SIG-M5 treated with dmso at 0.1 percent for 504 hours (cell line): ENCODE measurements around the gene LSM3.
"Not testable (repeated sequence)": the region's sequence is repeated elsewhere in the genome, so short reads cannot be mapped to it uniquely, and the experiment has no call there.

Experiments
- DNase-seq: peaks from one replicate; lab custom pipeline; 2025; ENCODE audit not compliant: unreplicated experiment; lab: John Stamatoyannopoulos, UW

Gene LSM3

DNA sequence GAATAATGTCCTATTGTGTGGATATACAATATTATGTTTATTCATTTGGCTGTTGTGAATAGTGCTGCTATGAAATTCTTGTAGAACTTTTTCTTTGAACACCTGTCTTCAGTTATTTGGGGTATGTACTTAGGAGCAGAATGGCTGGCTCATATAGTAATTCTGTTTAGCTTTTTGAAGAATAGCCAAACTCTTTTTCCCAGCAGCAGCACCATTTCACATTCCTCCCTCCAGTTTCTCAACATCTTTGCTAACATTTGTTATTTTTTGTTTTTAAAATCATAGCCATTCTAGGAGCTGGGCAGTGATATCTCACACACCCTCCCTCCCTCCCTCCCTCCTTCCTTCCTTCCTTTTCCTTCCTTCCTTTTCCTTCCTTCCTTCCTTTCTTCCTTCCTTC is 39.7 kb downstream of the LSM3 start:
- DNase-seq, result no peak

DNA sequence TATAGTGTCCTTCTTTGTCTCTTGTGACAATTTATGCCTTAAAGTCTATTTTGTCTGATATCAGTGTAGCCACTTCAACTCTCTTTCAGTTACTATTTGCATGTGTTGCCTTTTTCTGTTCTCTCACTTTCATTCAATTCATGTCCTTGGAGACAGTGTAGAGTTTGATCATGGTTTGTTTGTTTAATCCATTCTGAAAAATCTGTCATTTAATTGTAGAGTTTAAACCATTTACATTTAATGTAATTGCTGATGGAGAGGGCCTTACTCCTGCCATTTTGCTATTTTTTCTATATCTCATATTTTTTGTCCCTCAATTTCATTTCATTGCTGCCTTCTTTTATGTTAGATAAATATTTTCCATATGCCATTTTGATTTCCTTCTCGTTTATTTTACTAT is 42.3 kb downstream of the LSM3 start:
- DNase-seq, result no peak

DNA sequence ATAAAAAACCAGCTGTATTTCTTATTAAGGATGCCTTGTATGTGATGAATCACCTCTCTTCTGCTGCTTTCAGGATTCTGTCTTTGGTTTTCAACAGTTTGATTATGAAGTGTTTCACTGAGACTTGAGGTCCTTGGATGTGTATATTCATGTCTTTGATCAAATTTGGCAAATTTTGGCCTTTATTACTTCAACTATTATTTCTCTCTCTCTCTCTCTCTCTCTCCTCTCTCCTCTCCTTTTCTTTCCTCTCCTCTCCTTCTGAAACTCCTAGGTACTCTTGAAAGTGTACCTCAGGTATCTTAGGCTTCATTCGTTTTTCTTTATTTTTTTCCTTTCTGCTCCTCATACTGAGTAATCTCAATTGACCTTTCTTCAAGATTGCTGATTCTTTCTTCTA is 43.3 kb downstream of the LSM3 start:
- no peak for DNase-seq

DNA sequence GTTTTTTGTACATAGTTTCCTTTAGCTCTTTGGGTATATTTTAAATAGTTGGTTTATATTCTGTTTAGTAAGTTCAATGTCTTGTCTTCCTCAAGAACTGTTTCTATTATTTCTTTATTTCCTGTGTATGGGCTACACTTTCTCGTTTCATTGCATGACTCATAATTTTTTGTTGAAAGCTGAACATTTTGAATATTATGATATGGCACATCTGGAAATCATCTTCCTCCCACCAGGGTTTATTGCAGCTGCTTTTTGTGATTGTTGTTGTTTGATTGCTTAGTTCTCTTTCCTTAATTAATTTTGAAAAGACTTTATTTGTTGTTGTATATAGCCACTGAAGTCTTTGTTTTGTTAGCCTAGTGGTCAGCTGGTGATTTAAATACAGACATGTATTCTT is 43.8 kb downstream of the LSM3 start:
- DNase-seq, result no peak

DNA sequence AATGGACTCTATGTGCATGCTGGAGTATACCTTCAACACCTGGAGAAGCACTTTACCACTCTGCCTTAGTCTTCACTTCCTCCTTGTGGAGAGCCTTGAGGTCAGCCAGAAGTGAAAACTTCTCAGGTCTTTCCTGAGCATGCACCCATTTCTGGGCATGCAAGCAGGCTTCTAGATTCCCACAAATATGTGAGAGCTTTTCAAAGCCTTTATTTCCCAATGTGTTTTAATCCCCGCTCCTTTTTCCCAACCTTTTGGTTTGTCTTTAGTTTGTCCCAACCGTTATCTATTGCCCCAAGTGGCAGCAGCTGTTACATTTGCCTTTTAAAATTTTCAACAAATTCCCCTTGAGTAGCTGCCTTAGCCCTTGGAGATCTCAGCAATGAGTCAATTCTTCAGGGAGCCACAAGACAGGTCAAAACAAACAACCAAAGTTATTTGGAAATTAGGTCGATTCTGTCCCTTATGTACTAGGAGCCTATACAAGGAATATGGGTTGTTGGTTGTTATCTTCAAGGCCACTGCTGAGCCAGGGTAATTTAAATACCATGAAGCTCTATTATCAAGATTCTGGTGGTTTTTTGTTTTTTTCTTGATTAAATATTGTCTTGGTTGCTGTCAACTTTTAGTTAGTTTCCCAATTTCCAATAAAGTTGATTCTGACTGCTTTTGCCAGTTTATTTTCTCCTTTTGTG is 44.4 kb downstream of the LSM3 start:
- no peak for DNase-seq

DNA sequence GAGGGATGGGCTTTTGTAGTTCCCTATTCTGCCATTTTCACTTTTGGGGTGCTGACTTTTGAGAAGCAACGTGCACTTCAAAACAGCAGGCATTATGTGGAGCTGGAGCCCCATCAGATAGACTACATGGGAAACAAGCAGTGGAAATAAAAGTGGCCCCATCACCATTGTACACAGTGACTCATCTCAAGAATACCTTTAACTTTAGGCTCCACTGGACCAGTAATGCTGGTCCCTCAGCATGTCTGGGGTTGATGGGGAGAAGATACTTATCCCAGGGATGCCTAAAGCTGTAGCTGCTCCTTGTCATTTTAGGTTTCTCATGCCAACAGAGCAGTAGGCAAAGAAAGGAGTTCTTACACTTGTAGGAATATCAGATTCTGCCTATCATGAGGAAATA is 45.0 kb downstream of the LSM3 start:
- DNase-seq, result peak; percentile 50

DNA sequence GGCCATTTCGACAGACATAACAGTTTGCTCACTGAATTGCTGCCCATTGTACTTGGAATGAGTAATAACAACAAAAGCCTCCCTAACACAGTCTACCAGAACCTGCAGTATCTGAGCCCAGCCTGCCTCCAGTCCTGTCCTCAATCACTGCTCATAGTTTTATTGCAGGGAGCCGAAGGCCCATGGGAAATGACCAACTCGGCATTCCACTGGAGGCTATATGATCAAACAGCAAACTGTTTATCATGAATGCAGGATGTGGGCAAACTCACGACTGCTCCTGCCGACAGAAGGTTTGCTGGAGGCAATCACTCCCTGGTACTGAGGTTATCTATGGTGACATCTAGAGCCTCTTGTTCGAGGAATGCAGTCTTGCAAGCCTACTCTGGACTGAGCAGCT is 46.3 kb downstream of the LSM3 start:
- no peak for DNase-seq

DNA sequence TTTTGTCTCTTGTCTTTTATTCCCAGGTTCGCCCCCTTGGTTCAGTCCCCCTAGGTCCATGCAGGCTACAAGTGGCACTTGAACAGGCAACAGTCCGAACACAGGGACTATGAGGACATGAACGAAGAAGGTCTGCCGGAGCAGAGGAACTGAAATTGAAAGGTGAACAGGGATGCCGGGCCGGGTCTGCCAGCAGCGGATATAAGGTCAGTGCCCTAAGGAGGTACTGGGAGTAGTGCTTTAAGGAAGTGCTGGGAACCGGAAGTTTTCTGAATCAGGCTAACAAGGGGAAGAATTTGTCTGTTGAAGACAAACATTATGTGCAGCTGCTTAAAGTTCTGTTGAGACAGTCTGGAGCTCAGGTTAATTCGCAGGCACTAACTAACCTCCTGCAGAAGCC is 46.8 kb downstream of the LSM3 start:
- peak; percentile 19 for DNase-seq

DNA sequence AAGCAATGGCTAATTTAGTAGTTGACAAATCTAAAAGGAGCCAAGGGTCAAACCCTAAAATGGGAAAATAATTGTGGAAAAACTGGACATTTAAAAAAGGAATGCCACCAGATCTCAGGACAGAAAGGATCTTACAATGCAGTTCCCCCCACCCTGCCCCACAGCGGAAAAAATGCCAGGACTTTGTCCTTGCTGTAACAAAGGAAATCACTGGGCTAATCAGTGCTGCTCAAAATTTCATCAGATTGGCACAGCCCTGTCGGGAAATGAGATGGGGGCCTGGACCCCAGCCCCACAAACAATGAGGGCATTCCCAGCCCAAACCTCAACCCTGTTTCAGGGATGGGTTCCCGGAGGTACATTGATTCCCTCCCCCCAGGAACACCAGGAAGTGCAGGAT is 47.7 kb downstream of the LSM3 start:
- DNase-seq, result not testable (repeated sequence)

DNA sequence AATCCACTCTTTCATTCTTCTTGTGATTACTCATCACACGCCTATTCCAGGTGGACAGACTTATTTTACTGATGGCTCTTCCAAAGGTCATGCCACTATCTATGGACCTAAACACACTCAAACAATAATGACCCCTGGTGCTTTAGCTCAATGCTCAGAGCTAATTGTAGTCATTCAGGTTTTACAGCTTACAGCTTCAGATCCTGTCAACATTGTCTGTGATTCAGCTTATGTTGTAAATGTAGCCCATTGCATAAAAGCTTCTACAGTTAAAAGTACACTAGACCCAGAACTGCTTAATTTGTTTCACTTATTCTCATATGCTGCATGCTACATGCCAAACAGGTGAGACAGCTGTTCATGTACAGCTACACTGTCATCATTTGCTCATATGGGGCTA is 49.2 kb downstream of the LSM3 start:
- peak; percentile 64 for DNase-seq

DNA sequence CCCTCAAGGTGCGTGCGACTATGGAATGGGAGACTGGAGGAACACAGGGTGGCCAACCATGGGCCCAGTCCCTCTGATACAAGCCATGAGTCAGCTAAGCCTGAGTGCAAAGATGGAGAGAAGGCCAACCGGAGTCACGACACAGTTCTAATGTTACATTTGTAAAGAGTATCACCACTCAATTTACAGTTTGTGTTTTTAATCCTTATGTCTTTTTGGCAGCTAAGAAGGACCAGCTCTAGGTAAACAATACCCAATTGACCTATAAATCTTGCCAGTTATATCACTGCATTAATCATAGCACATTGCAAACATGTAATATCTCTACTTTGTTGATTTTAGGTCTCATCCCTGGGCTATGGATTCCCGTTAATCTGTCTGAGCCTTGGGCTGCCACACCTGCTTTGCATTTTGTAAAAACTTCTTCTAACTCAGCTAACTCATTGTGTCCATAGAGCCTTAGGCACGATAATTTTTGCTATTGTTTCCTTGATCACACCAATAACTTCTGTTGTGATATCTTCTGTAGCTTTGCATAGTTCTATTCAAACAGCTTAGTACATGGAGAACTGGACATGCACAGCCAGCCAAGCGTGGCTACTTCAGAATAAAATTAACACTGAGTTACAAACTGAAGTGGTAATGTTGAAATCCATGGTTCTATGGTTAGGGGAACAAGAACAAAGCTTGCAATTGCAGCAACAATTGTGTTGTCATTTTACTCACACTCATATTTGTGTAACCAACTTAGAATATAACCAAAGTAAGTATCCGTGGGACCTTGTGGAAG is 50.3 kb downstream of the LSM3 start:
- no peak for DNase-seq

DNA sequence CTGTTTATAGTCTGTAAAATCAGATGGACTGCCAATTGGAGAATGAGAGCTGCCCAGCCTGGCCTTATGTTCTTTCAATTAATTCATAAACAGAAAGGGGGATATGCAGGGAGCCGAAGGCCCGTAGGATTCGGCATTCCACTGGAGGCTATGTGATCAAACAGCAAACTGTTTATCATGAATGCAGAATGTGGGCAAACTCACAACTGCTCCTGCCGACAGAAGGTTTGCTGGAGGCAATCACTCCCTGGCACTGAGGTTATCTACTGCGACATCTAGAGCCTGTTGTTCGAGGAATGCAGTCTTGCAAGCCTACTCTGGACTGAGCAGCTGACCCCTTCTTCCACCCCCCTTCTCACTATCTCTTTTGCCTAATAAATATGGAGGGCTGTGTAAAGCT is 51.1 kb downstream of the LSM3 start:
- DNase-seq, result not testable (repeated sequence)

DNA sequence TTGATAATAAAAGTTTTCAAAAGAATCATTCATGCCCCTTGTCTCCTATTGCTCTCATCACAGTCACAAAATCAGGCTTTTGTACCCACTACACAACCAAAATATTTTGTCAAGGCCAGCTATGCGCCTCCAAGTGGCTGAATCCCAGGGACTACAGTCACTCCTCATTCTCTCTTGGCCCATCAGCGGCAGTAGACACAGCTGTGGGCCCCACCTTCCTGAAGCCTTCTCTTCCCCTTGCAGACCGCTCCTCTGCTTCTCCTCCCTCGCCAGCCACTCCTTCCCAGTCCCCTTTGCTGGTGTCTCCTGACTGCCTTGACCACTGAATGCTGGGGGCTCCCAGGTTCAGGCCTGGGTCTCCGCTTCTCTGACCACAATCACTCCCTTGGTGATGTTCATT is 52.1 kb downstream of the LSM3 start:
- no peak for DNase-seq

DNA sequence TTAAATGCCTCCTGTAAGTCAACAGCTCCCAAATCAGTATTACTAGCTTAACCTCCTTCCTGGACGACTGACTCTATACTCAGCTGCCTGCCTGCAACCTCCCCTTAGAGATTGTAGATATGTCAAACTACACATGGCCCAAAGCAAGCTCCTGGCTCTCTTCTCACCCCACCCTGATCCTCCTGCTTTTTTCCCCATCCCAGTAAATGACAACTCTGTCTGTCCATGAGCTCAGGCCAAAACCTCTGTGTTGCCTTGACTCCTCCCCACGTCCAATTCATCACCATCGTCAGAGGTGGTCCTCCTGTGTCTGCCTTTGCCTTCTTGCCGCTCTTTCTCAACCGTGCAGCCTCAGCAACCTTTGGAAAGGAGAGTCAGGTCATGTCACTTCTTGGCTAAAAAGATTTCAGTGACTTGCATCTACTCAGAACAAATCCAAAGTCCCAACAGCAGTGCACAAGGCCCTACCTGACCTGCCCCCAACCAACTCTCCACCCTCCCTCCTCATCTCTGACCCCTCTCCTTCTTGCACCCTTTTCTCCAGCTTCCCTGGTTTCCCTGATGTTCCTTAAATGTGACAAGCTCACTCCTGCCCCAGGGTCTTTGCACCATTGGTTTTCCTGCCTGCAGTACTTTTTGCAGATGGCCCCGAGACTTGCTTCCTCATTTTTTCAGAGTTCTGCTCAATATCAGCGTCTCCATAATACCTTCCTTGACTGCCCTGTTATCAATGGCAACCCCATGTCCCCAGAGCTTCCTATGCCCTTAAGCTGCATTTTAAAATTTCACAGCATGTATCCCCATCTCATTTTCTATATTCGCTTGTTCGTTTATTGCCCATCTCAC is 52.8 kb downstream of the LSM3 start:
- DNase-seq, result no peak

DNA sequence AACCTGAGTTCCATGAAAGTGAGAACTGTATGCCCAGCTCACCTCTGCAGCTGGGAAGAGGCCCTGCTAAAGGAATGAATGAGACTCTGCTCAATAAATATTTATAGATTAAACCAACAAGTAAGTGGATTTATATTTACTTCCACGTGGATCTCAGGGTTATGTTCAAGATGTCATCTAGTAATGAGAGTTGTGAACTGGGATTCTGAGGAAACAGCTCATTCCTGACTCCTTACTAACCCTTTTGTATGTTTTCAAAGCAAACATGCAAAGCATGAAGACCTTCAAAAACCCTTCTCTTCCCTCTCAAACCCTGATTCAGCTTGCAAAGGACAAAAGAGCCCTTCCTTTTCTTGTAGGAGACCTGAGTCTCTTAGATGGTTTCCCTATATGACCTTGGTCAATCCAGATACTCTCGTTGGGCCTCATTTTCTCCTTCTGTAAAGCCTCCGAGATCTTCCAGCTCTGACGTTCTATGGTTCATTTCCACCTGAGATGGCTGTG is 53.4 kb downstream of the LSM3 start:
- no peak for DNase-seq

DNA sequence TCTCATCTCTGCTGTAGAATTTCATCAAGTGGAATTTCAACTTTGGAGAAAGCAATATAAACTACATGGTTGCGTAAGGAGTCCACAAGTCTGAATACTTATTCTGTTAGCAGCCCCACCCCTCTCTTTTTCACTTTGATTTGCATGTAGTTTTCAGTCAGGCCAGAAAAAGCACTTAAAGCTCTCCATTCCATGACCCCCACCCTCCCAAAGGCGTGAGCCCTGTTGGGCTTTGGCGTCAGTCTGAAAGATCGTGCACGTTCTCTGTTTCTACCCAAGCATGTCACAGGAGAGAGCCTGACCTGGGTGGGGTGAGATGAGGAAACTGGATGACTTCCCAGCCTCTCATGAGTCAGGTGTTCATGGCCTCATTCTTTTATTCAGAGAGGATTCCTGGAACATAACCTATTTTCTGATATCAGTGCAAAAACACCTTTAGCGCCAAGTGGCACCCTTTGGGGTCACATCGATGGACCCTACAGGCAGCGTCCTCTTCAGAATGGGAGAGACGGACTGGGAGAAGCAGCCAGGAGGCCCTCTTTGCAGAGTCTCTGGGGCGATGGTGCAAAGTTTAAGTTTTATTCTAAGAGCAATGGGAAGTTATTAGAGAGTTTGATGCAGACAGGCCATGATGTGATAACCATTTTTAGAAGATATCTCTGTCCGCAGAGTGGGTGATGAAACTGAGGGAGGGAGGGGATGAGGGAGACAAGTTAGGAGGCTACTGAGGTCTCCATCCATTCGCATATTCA is 55.8 kb downstream of the LSM3 start:
- DNase-seq, result no peak

DNA sequence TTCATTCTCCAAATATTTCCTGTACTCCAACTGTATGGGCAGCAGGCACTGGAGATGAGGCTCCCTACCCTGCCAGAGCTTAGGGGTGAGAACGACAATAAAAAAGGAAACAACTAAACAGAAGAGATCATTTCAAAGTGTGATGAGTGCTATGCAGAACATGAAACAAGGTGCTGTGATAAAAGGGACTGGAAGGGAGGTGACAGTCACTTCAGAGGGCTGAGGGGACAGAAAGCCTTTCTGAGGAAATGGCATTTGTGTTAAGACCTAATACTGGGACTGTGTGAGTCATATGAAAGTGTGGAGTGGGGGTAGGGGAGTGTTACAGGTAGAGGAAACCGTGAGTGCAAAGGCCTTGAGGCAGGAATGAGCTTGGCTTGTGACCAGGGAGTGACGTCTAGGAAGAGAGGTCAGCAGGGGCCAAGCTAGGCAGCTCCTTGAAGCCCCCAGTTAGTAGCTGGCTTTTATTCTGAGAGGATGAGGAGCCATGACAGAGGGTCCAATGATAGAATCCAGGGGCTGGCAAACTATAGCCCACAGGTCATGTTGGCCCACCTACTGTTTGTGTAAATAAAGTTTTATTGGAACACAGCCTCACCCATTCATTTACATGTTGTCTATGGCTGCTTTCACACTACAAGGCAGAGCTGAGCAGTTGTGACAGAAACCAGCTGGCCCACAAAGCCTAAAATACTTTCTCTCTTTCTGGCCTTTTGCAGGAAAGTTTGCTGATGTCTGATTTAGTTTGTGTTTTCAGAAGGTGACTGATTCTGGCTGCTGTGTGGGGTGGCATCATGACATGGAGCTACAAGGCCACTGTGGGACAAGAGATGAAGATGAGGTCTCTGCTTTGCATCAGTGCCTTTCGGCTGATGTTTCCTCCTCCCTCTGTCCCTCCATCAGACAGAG is 56.6 kb downstream of the LSM3 start:
- no peak for DNase-seq

DNA sequence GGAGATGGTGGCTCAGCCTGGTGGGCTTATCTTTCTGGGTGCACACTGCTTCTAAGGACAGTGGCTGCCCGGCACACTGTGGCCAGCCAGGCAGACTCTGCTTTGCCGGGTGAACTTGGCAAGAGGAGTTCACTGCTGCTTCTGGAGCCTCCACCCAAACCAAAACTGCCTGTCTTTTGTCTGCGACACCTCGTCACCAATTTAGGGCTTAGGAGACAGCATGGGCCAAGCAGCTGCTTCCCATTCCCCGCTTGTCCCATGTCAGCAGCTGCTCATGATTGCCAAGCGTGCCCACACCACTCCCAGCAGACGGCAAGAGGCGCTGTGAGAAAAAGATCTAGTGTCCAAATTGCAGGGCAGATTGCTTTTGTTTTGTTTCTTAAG is 57.3 kb downstream of the LSM3 start:
- DNase-seq, result no peak

DNA sequence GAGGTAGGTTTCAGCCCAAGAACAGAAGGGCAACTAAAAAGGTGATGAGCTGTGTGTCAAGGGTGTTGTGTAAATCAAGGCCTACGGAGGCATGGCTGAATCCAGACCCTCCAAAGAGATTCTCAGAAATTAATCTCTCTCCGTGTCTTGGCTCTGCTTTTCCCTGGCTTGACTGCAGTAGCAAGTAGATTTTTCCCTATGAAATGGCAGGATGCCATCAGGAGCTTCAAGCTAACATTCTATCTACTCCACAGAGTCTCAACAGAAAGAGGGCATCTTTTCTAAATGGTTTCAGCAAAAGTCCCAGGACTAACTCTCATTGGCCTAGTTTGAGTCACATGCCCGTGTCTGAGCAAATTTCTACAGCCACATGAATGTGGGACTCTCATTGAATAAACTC is 58.3 kb downstream of the LSM3 start:
- no peak for DNase-seq

DNA sequence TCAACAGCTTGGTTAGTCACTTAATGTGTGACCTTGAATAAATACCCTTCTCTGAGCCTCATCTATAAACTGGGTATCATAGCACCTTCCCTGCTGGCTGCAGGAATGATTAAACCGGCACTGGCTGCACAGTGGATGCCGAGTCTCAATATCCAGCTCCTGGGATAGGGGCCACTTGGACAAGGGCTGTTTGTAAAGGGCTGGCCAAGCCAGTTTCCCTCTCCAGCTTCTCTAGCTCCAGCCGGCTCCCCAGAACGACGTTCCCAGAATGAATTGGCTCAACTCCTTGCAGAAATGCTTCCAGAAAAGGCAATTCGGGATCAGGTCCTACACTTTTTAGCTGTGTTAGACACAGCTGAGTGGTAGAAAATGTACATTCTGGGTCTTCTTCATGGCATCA is 58.8 kb downstream of the LSM3 start:
- DNase-seq, result no peak
